Thyroid gland (tissue), 4 donors: Measurements from ENCODE around the gene LRGUK.

Experiments
- POLR2A ChIP-seq, 2 donors: fragments of 450-650 bp; IDR thresholded peaks; one replicate each; pipeline ENCODE4 v1.6.1; 2017; ENCODE audit warnings: antibody characterized with exemption in 2 of 2, mild to moderate bottlenecking in 2 of 2, moderate library complexity in 1 of 2
- TF ChIP-seq, protein P1 (sequence below), 6 experiments: fragments of 200-600 bp in 3 of 6; fragments of 450-650 bp in 3 of 6; sonication (generic) in 3 of 6; IDR thresholded peaks; one replicate each; pipeline ENCODE4 v1.5.1; 2016 to 2019; ENCODE audit warnings: antibody characterized with exemption in 6 of 6, mild to moderate bottlenecking in 2 of 6, inconsistent platforms in 1 of 6, moderate library complexity in 1 of 6

DNA sequence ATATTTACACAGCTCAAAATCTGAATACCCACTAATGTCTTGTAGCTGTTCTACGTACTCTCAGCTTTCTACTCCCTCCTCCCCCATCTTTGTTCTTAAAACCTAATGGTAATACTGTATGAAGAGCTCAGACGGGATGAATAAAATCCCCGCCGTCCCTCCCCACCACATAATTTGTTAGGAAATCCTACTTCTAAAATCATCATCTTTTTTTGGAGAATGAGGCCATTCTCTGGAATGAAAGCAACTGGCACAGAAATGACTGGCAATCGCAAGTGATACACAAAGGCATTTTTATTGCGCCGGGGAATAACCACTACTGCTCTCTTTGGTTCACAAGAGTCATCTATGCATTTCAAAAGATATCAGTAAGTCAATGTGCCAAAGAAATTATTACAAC, 162.3 kb downstream of the LRGUK start:
- TF ChIP-seq, protein P1, sequence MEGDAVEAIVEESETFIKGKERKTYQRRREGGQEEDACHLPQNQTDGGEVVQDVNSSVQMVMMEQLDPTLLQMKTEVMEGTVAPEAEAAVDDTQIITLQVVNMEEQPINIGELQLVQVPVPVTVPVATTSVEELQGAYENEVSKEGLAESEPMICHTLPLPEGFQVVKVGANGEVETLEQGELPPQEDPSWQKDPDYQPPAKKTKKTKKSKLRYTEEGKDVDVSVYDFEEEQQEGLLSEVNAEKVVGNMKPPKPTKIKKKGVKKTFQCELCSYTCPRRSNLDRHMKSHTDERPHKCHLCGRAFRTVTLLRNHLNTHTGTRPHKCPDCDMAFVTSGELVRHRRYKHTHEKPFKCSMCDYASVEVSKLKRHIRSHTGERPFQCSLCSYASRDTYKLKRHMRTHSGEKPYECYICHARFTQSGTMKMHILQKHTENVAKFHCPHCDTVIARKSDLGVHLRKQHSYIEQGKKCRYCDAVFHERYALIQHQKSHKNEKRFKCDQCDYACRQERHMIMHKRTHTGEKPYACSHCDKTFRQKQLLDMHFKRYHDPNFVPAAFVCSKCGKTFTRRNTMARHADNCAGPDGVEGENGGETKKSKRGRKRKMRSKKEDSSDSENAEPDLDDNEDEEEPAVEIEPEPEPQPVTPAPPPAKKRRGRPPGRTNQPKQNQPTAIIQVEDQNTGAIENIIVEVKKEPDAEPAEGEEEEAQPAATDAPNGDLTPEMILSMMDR (IDR thresholded peaks at IDR 0.05), result no peak
- TF ChIP-seq POLR2A (IDR thresholded peaks at IDR 0.05), result no peak
